ENCODE measurements around the gene GAMT.
A peak's percentile ranks its signal among the peaks of the same experiment; 100 is the strongest.

The GAMT gene

GRCh38 chr19:1425902-1426301 is 24.6 kb upstream of the GAMT start:
- H3K27ac ChIP-seq, result peak overlapping the region; percentile 12; the same call in 1 of the 2 replicates
- no peak for TF ChIP-seq ZFX (IDR thresholded peaks at IDR 0.05; ENCODE audit: borderline replicate concordance)
- TF ChIP-seq CTCF (IDR thresholded peaks at IDR 0.05), result no peak

GRCh38 chr19:1425102-1425837 is 23.9 kb upstream of the GAMT start:
- no peak for TF ChIP-seq CTCF (IDR thresholded peaks at IDR 0.05)
- TF ChIP-seq ZFX (IDR thresholded peaks at IDR 0.05; ENCODE audit: borderline replicate concordance), result no peak
- peak overlapping the region; percentile 59 for H3K27ac ChIP-seq

DNA sequence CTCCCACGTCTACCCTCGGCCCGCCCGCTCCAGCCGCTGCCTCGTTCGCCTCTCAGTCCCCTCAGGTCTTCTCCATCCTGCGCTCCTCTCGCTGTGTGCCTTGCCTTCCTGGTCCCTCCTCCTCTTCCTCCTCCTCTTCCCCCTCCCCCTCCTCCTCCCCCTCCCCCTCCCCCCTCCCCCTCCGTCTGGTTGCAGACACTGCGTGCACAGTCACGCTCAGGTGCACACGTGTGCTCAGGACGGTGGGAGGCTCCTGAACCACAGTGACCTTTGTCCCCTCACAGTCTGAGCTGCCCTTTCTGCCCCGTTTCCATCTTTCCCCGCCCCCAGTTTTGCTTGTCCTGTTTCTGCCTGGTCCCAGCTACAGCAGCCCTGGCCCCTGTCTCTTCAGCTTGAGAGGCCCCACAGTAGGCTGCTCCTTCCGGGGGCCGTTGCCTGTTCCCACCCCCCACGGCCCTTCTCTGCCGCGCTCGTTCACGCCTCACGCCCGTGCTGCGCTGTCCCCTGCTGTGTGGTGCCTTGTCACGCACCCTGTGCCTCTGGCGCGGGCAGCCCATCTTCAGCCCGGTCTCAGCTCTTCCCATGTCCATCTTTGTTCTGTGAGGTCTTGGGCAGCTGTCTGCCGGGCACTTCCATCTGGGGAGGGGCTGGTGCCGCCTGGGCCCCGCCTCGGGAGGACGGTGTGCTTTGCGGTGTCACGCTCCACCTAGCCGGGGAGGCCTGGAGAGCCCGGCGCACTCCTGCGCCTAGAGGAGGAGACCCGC is 23.0 kb upstream of the GAMT start:
- TF ChIP-seq ZFX (IDR thresholded peaks at IDR 0.05; ENCODE audit: borderline replicate concordance) (no peak), CTCF (IDR thresholded peaks at IDR 0.05) (no peak)
- H3K27ac ChIP-seq, result peak overlapping the region; percentile 59

- peak overlapping the region; percentile 47 for H3K27ac ChIP-seq
- TF ChIP-seq ZFX (IDR thresholded peaks at IDR 0.05; ENCODE audit: borderline replicate concordance) (no peak), CTCF (IDR thresholded peaks at IDR 0.05) (no peak)
Measured at GRCh38 chr19:1423436-1424191, 22.3 kb upstream of the GAMT start.

GRCh38 chr19:1422943-1423342 is 21.6 kb upstream of the GAMT start:
- peak overlapping the region; percentile 47; the same call in 1 of the 2 replicates for H3K27ac ChIP-seq
- TF ChIP-seq ZFX (IDR thresholded peaks at IDR 0.05; ENCODE audit: borderline replicate concordance), result no peak
- peak; percentile 16; the same call in 1 of the 2 replicates for TF ChIP-seq CTCF (IDR thresholded peaks at IDR 0.05)

DNA sequence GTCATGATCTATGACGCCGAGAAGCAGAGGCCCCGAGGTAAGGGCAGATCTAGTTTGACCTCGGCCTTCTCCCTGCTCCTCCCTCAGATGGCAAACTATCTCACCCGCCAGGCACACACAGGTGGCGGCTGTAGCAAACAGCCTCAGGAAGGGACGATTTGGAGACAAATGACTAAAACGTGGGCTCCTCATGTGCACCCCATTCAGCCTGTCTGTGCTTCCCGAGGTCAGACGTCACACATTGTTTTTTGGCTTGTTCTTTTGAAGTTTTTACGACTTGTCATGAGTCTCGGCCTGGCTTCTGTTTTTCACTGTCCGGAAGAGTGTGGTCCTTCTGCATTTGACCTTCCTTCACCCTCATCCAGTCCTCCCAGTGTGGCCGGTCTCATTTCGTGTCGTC is 21.0 kb upstream of the GAMT start:
- H3K27ac ChIP-seq, result no peak overlapping the region; the same call in 1 of the 2 replicates
- TF ChIP-seq ZFX (IDR thresholded peaks at IDR 0.05; ENCODE audit: borderline replicate concordance) (no peak), CTCF (IDR thresholded peaks at IDR 0.05) (no peak)

Data from 22Rv1 (cell line).